GM06990 (cell line): Measurements from ENCODE around the gene TMEM234.

Experiments used
- DNase-seq: peaks from one replicate; pipeline ENCODE4 v3.0.0-alpha.2; 2011; ENCODE audit not compliant: insufficient read length; ENCODE audit errors: extremely low read depth
- H3K27me3 ChIP-seq: replicated peaks from 2 replicates; pipeline ENCODE4 v1.6.0; 2011; ENCODE audit warnings: low read length; ENCODE audit not compliant: control insufficient read depth, insufficient read depth
- H3K36me3 ChIP-seq: 2 replicates; pipeline ENCODE4 v1.5.1; 2011; ENCODE audit warnings: low read length; ENCODE audit not compliant: control insufficient read depth, insufficient read depth
- H3K4me3 ChIP-seq: replicated peaks from 2 replicates; pipeline ENCODE4 v1.5.1; 2011; ENCODE audit warnings: low read depth, mild to moderate bottlenecking, control low read depth, low read length
- CTCF ChIP-seq: IDR thresholded peaks from 2 replicates; pipeline ENCODE4 v1.5.1; 2011; ENCODE audit warnings: low read length, control low read depth, mild to moderate bottlenecking, inconsistent platforms; ENCODE audit not compliant: insufficient read depth, poor library complexity, severe bottlenecking

Gene TMEM234

GRCh38 chr1:32240140-32240951 is 18.2 kb upstream of the TMEM234 start:
- Histone ChIP-seq H3K36me3 (no peaks in the 10 kb centered on the region), H3K27me3 (no peaks in the 10 kb centered on the region), H3K4me3 (peak overlapping the region; percentile 68)
- TF ChIP-seq CTCF, result peak; percentile 47
- DNase-seq, result peak; percentile 72

GRCh38 chr1:32239790-32240139 is 17.6 kb upstream of the TMEM234 start:
- no peak overlapping the region for H3K4me3 ChIP-seq
- TF ChIP-seq CTCF, result no peak
- no peaks in the 10 kb centered on the region for H3K36me3 ChIP-seq
- DNase-seq, result no peak
- H3K27me3 ChIP-seq, result no peaks in the 10 kb centered on the region

GRCh38 chr1:32239337-32239736 is 17.2 kb upstream of the TMEM234 start:
- Histone ChIP-seq H3K4me3 (no peak overlapping the region), H3K27me3 (no peaks in the 10 kb centered on the region), H3K36me3 (no peaks in the 10 kb centered on the region)
- TF ChIP-seq CTCF, result no peak
- DNase-seq, result no peak

GRCh38 chr1:32234792-32235191 is 12.6 kb upstream of the TMEM234 start:
- no peaks in the 10 kb centered on the region for H3K27me3 ChIP-seq
- H3K4me3 ChIP-seq, result no peak overlapping the region
- no peak for DNase-seq
- no peak for TF ChIP-seq CTCF
- peaks cover 8% of the 10 kb centered on the region for H3K36me3 ChIP-seq

- no peak for DNase-seq
- TF ChIP-seq CTCF, result no peak
- Histone ChIP-seq H3K4me3 (no peak overlapping the region), H3K36me3 (peaks cover 19% of the 10 kb centered on the region), H3K27me3 (no peaks in the 10 kb centered on the region)
Observed at GRCh38 chr1:32232558-32233304, 10.6 kb upstream of the TMEM234 start.
